HPDE6-E6E7 (cell line): Measurements from ENCODE around the gene CSH1.
"Not testable (repeated sequence)": the region's sequence is repeated elsewhere in the genome, so short reads cannot be mapped to it uniquely, and the experiment has no call there.

Experiments used
- DNase-seq: peaks from one replicate; pipeline ENCODE4 v3.0.0; 2011; ENCODE audit warnings: missing footprints; ENCODE audit errors: extremely low spot score

The CSH1 gene

DNA sequence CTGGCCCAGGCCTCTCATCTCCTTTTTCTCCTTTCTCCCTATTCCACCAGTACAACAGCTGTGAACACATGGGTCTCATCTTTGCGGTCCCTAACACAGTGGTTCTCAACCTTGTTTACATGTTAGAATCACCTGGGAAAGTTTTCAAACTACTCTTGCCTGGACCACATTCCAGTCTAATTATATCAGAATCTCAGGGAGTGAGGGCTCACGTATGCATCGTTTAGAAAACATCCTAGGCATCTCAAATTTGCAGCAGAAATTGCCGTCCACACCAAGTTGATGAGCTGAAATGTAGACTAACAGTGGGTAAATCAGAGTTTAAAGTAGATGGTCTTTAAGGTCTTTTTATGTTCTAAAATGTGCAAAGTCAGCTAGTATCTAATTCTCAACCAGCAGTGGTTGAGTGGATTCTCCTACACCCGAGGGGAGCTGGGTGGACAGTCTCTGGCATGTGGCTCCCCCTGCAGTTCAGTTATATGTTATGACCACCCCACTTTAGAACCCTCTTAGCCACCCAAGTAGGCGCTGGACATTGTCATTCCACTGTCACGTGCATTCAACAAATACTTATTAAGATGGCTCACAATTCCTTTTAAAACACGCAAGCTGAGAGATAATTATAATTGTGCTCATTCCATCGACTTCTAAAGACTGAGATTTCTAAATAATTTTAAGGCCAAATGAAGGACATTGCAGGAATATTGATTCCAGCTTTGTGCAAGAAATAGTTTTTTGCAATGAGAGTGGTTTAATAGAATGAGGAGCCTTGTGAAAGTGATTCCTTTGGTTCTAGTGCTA lies 26.7 kb downstream of the CSH1 start:
- DNase-seq, result not testable (repeated sequence)

- DNase-seq, result not testable (repeated sequence)
Measured at GRCh38 chr17:63866625-63867024, 29.7 kb downstream of the CSH1 start.

DNA sequence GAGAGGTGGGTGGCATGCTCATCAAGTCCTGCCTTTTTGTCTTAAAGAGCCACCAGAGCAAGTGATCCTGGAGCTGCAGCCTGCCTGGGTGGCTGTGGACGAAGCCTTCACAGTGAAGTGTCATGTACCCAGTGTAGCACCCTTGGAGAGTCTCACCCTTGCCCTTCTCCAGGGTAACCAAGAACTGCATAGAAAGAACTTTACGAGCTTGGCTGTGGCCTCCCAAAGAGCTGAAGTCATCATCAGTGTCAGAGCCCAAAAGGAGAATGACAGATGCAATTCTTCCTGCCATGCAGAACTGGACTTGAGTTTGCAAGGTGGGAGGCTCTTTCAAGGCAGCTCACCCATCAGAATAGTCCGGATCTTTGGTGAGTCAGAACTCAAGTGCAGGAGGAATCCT lies 37.1 kb downstream of the CSH1 start:
- DNase-seq, result no peak

- DNase-seq, result not testable (repeated sequence)
Measured at GRCh38 chr17:63856425-63856824, 39.9 kb downstream of the CSH1 start.

GRCh38 chr17:63855185-63855584 lies 41.2 kb downstream of the CSH1 start:
- no peak for DNase-seq

- DNase-seq, result no peak
Measured at GRCh38 chr17:63854709-63855108, 41.7 kb downstream of the CSH1 start.

DNA sequence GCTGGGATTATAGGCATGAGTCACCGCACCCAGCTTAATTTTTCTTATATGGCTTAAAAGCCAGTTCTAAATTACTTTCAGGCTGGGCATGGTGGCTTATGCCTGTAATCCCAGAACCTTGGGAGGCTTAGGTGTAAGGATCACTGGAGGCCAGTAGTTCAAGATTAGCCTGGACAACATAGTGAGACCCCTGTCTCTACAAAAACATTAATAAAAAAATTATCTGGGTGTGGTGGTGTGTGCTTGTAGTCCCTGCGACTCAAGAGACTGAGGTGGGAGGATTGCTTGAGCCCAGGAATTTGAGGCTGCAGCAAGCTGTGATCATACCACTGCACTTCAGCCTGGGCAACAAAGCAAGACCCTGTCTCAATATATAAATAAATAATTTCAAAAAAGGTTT lies 43.1 kb downstream of the CSH1 start:
- no peak for DNase-seq

DNA sequence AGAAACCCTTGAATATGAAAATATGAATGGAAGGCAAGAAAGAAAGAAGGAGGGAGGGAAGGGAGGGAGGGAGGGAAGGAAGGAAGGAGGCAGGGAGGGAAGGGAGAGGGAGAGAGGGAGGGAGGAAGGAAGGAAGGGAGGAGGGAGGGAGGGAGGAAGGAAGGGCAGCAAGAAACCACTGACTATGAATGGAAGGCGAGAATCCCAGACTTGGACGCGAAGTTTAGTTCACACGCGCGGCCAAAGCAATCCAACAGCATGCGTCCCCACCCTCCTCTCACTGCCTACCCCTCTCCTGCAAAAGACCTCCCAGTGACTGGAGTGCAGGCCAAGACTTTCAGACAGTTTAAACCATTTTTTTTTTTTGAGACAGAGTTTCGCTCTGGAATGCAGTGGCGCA lies 46.0 kb downstream of the CSH1 start:
- no peak for DNase-seq

DNA sequence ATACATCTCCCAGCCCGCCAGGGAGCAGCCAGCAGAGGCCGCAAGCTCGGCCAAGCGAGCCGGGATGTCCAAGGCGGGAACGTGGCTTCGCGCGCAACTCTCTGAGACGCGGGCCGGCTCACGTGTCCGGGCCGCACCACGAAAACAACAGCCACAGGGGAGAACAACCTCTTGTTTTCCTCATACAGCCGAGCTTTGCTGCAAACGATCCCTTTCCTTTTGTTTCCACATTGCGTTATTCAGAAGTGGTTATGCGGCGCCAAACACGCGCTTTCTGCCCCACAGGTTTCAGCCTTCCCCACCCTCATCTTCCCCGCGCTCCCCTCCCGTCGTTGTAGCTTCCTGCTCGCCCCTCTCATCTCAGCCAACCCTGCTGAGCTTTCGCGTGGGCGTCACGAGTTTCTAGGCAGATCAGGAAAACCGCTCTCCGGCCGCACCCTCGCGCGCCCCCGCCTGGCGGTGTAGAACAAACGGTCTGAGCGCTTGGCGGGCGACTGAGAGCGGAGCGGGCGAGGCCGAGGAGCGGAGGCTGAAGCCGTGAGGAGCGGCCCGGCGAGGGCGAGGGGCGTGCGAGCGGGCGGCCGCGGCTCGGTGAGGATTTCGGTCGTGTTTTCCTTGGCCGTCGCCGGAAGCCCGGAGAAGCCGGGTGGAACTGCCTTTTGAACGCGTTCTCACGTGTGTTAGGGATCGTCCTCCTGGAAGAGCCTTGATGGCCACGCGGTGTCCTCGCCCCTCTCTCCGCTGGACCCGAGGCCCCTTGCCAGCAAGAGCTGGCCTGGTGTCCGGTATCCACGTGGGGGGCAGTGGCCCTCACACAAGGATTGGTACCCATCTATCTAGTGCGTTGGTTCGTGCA lies 47.3 kb downstream of the CSH1 start:
- DNase-seq, result peak; percentile 96

GRCh38 chr17:63847525-63848249 lies 48.7 kb downstream of the CSH1 start:
- no peak for DNase-seq

- no peak for DNase-seq
Measured at GRCh38 chr17:63845509-63845908, 50.9 kb downstream of the CSH1 start.
